Transverse colon (tissue), 4 donors: Measurements from ENCODE around the gene NDUFAB1.

Source experiments
- POLR2A ChIP-seq: fragments of 450-650 bp; IDR thresholded peaks from one replicate; pipeline ENCODE4 v1.6.1; 2016; ENCODE audit warnings: antibody characterized with exemption, mild to moderate bottlenecking, moderate library complexity
- POLR2AphosphoS5 ChIP-seq, 3 donors: sonication (generic); formaldehyde crosslinking; IDR thresholded peaks; one replicate each; pipeline ENCODE4 v1.6.1; 2016; ENCODE audit warnings: antibody characterized with exemption in 3 of 3
- TF ChIP-seq, protein P1 (sequence below), 5 experiments: fragments of 200-600 bp in 3 of 5; fragments of 450-650 bp in 2 of 5; sonication (generic) in 3 of 5; IDR thresholded peaks; 1 replicate in 2 of 5; 2 replicates in 3 of 5; pipeline ENCODE4 v1.5.1; 2016 to 2017; ENCODE audit warnings: antibody characterized with exemption in 5 of 5, inconsistent platforms in 3 of 5, mild to moderate bottlenecking in 2 of 5, moderate library complexity in 1 of 5

DNA sequence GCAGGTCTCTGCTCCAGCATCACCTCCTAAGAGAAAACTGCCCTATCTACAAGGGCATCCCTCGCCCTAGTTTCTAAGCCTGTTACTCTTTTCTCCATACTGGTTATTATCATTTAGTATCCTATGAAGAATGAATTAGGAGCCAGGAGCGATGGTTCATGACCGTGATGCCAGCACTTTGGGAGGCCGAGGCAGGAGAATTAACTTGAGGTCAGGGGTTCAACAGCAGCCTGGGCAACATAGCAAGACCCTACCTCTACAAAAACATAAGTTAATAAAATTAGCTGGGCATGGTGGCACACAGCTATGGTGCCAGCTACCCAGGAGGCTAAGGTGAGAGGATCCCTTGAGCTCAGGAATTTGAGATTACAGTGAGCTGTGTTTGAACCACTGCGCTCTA is 46.2 kb downstream of the NDUFAB1 start:
- no peak for TF ChIP-seq POLR2A
- TF ChIP-seq, protein P1, sequence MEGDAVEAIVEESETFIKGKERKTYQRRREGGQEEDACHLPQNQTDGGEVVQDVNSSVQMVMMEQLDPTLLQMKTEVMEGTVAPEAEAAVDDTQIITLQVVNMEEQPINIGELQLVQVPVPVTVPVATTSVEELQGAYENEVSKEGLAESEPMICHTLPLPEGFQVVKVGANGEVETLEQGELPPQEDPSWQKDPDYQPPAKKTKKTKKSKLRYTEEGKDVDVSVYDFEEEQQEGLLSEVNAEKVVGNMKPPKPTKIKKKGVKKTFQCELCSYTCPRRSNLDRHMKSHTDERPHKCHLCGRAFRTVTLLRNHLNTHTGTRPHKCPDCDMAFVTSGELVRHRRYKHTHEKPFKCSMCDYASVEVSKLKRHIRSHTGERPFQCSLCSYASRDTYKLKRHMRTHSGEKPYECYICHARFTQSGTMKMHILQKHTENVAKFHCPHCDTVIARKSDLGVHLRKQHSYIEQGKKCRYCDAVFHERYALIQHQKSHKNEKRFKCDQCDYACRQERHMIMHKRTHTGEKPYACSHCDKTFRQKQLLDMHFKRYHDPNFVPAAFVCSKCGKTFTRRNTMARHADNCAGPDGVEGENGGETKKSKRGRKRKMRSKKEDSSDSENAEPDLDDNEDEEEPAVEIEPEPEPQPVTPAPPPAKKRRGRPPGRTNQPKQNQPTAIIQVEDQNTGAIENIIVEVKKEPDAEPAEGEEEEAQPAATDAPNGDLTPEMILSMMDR (IDR thresholded peaks at IDR 0.05), result no peak
- TF ChIP-seq POLR2AphosphoS5 (IDR thresholded peaks at IDR 0.05), result no peak
